Stomach (tissue), 4 donors: Measurements from ENCODE around the gene GAGE12G.

Source experiments
- CTCF ChIP-seq, 7 experiments: fragments of 450-650 bp in 4 of 7; fragments of 200-600 bp in 3 of 7; sonication (generic) in 3 of 7; IDR thresholded peaks; one replicate each; pipeline ENCODE4 v1.5.1; 2016 to 2019; ENCODE audit warnings: antibody characterized with exemption in 7 of 7, control low read depth in 2 of 7, mild to moderate bottlenecking in 1 of 7
- POLR2A ChIP-seq, 4 donors: fragments of 450-650 bp; IDR thresholded peaks; one replicate each; pipeline ENCODE4 v1.6.1; 2016; ENCODE audit warnings: antibody characterized with exemption in 4 of 4, control low read depth in 2 of 4, mild to moderate bottlenecking in 1 of 4, moderate library complexity in 1 of 4

- TF ChIP-seq CTCF (IDR thresholded peaks at IDR 0.05) (no peak), POLR2A (IDR thresholded peaks at IDR 0.05) (no peak)
These were observed 48.4 kb downstream of the GAGE12G start for GRCh38 chrX:49618574-49618973.
